Left lung (tissue), 10 donors: ENCODE results near the gene CFTR. TPM values are rescaled to one million over a fixed set of nuclear protein-coding genes. Genes with fewer than 3 reads are reported as not detected.

Experiments
- ATAC-seq: fragments of 200-7000 bp; cut with Tn5 transposase; one replicate; pipeline ENCODE4 v1.9.1; 2020; ENCODE audit warnings: moderate library complexity
- DNase-seq, 4 donors: peaks; one replicate each; pipeline ENCODE4 v3.0.0-alpha.2; 2013 to 2020
- H3K27ac ChIP-seq, 2 donors: fragments of 200-600 bp; sonication (generic) in 1 of 2; one replicate each; pipeline versions ENCODE4 v1.5.0 to v1.8.0; 2020 to 2021
- H3K27me3 ChIP-seq, 2 donors: fragments of 200-600 bp; sonication (generic) in 1 of 2; one replicate each; pipeline versions ENCODE4 v1.5.0 to v1.8.0; 2020 to 2021
- H3K36me3 ChIP-seq, 2 donors: fragments of 200-600 bp; sonication (generic) in 1 of 2; one replicate each; pipeline versions ENCODE4 v1.5.0 to v1.8.0; 2020 to 2021
- H3K4me1 ChIP-seq, 2 donors: fragments of 200-600 bp; one replicate each; pipeline ENCODE4 v1.8.0; 2021
- H3K4me3 ChIP-seq, 2 donors: fragments of 200-600 bp; sonication (generic) in 1 of 2; one replicate each; pipeline versions ENCODE4 v1.5.0 to v1.8.0; 2020 to 2021; ENCODE audit warnings: mild to moderate bottlenecking in 1 of 2
- H3K9me3 ChIP-seq, 2 donors: fragments of 200-600 bp; sonication (generic) in 1 of 2; one replicate each; pipeline versions ENCODE4 v1.5.0 to v1.8.0; 2020 to 2021
- intact Hi-C, 2 donors: fragments of 100-400 bp; cut with DNase I; formaldehyde crosslinking; loops; one replicate each; pipeline versions ENCODE4 v1.11.2 to v1.14.2; 2022
- polyA plus RNA-seq, 6 donors: library from polyadenylated mRNA; unstranded; fragments of 120-200 nt; gene quantifications; one replicate each; pipeline ENCODE4 v1.2.1, GENCODE V29; 2013; ENCODE audit not compliant: insufficient read length in 6 of 6
- total RNA-seq, 2 donors: library from RNA; stranded (reverse); fragmentation: NEBNext Ultra II Directional; extraction: Animal tissue kit (Norgen Biotek cat#: 25700); gene quantifications; one replicate each; pipeline ENCODE4 v1.2.1, GENCODE V29; 2021
- TF ChIP-seq, protein P1 (sequence below), 2 donors: fragments of 200-600 bp; sonication (generic) in 1 of 2; IDR thresholded peaks; one replicate each; pipeline versions ENCODE4 v1.5.0 to v1.8.0; 2021; ENCODE audit warnings: antibody characterized with exemption in 2 of 2
- donor health status: DM: no; HTN: yes; CAD: no.
- donor health status: DM: no; HTN: no; CAD: no.

Gene CFTR
- total and polyA plus RNA-seq, 8 donors, result 15.4 to 40.6 (median 31.2) TPM

GRCh38 chr7:117640465-117640864 lies 160.6 kb downstream of the CFTR start:
- H3K27me3 ChIP-seq, result no peaks in the 10 kb centered on the region
- no peaks in the 10 kb centered on the region for H3K36me3 ChIP-seq
- intact Hi-C loops, result no loop called here
- no peak overlapping the region for H3K27ac ChIP-seq
- no peak for DNase-seq
- H3K4me1 ChIP-seq, result no peaks in the 10 kb centered on the region
- no peak for ATAC-seq
- no peak overlapping the region for H3K4me3 ChIP-seq
- no peaks in the 10 kb centered on the region for H3K9me3 ChIP-seq
- TF ChIP-seq, protein P1, sequence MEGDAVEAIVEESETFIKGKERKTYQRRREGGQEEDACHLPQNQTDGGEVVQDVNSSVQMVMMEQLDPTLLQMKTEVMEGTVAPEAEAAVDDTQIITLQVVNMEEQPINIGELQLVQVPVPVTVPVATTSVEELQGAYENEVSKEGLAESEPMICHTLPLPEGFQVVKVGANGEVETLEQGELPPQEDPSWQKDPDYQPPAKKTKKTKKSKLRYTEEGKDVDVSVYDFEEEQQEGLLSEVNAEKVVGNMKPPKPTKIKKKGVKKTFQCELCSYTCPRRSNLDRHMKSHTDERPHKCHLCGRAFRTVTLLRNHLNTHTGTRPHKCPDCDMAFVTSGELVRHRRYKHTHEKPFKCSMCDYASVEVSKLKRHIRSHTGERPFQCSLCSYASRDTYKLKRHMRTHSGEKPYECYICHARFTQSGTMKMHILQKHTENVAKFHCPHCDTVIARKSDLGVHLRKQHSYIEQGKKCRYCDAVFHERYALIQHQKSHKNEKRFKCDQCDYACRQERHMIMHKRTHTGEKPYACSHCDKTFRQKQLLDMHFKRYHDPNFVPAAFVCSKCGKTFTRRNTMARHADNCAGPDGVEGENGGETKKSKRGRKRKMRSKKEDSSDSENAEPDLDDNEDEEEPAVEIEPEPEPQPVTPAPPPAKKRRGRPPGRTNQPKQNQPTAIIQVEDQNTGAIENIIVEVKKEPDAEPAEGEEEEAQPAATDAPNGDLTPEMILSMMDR (IDR thresholded peaks at IDR 0.05), result no peak

- Histone ChIP-seq H3K4me3 (no peak overlapping the region), H3K27me3 (no peaks in the 10 kb centered on the region), H3K27ac (no peak overlapping the region), H3K4me1 (no peaks in the 10 kb centered on the region), H3K36me3 (no peaks in the 10 kb centered on the region), H3K9me3 (no peaks in the 10 kb centered on the region)
- TF ChIP-seq, protein P1 (IDR thresholded peaks at IDR 0.05), result no peak
- peak; percentile 67 for ATAC-seq
- DNase-seq, result no peak
- intact Hi-C loops, result no loop called here
These were observed 165.8 kb downstream of the CFTR start for GRCh38 chr7:117645481-117646165.

GRCh38 chr7:117648203-117648866 lies 168.5 kb downstream of the CFTR start:
- ATAC-seq (no peak), DNase-seq (no peak)
- Histone ChIP-seq H3K27me3 (no peaks in the 10 kb centered on the region), H3K27ac (no peak overlapping the region), H3K36me3 (no peaks in the 10 kb centered on the region), H3K4me1 (no peaks in the 10 kb centered on the region), H3K9me3 (no peaks in the 10 kb centered on the region), H3K4me3 (no peak overlapping the region)
- intact Hi-C loops, result no loop called here
- TF ChIP-seq, protein P1 (IDR thresholded peaks at IDR 0.05), result no peak

- Histone ChIP-seq H3K4me3 (no peak overlapping the region), H3K27ac (no peak overlapping the region), H3K36me3 (no peaks in the 10 kb centered on the region), H3K4me1 (peaks cover 0 to 6% of the 10 kb centered on the region in 2 donors), H3K9me3 (no peaks in the 10 kb centered on the region), H3K27me3 (no peaks in the 10 kb centered on the region)
- DNase-seq (no peak), ATAC-seq (no peak)
- intact Hi-C loops, result no loop called here
- TF ChIP-seq, protein P1 (IDR thresholded peaks at IDR 0.05), result no peak
These were observed 173.3 kb downstream of the CFTR start for GRCh38 chr7:117652943-117653680.

- Histone ChIP-seq H3K27me3 (no peaks in the 10 kb centered on the region), H3K4me1 (peaks cover 0 to 6% of the 10 kb centered on the region in 2 donors), H3K9me3 (no peaks in the 10 kb centered on the region), H3K36me3 (no peaks in the 10 kb centered on the region), H3K4me3 (no peak overlapping the region), H3K27ac (no peak overlapping the region)
- intact Hi-C loops, result no loop called here
- ATAC-seq, result no peak
- TF ChIP-seq, protein P1 (IDR thresholded peaks at IDR 0.05), result no peak
- no peak for DNase-seq
These were observed 175.0 kb downstream of the CFTR start for GRCh38 chr7:117654780-117655179.
